Uterus (tissue), 2 donors: Measurements from ENCODE around the gene SURF2.
A peak's percentile ranks its signal among the peaks of the same experiment; 100 is the strongest.
"Not testable (repeated sequence)": the region's sequence is repeated elsewhere in the genome, so short reads cannot be mapped to it uniquely, and the experiment has no call there.

ENCODE experiments used
- CTCF ChIP-seq, 4 experiments: fragments of 200-600 bp in 2 of 4; fragments of 450-650 bp in 2 of 4; sonication (generic) in 2 of 4; IDR thresholded peaks; one replicate each; pipeline ENCODE4 v1.5.1; 2016 to 2019; ENCODE audit warnings: antibody characterized with exemption in 4 of 4, mild to moderate bottlenecking in 2 of 4, moderate library complexity in 1 of 4
- POLR2A ChIP-seq, 2 donors: fragments of 450-650 bp; IDR thresholded peaks; one replicate each; pipeline ENCODE4 v1.6.1; 2016; ENCODE audit warnings: antibody characterized with exemption in 2 of 2, mild to moderate bottlenecking in 1 of 2, moderate library complexity in 1 of 2

- TF ChIP-seq CTCF (IDR thresholded peaks at IDR 0.05), result peak; percentile 31 to 55 (median 44)
- not testable (repeated sequence) for TF ChIP-seq POLR2A (IDR thresholded peaks at IDR 0.05)
Observed at GRCh38 chr9:133329306-133330156, 26.8 kb upstream of the SURF2 start.
